NOMO-1 (cell line): Measurements from ENCODE around the gene RPL5.

Experiments used
- DNase-seq, 2 experiments: peaks; one replicate each; lab custom pipeline; 2025; ENCODE audit not compliant: unreplicated experiment in 2 of 2; lab: John Stamatoyannopoulos, UW

The RPL5 gene

GRCh38 chr1:92851729-92852128 is 19.9 kb downstream of the RPL5 start:
- no peak for DNase-seq

GRCh38 chr1:92853299-92853698 is 21.5 kb downstream of the RPL5 start:
- peak; percentile 83 to 95 for DNase-seq

- DNase-seq, result no peak
These were observed 22.4 kb downstream of the RPL5 start for GRCh38 chr1:92854101-92854785.

- no peak for DNase-seq
These were observed 23.4 kb downstream of the RPL5 start for GRCh38 chr1:92855236-92855635.

GRCh38 chr1:92857817-92858216 is 26.0 kb downstream of the RPL5 start:
- no peak for DNase-seq

GRCh38 chr1:92858564-92859399 is 26.9 kb downstream of the RPL5 start:
- DNase-seq, result peak; percentile 24 to 88

GRCh38 chr1:92859400-92860039 is 27.7 kb downstream of the RPL5 start:
- no peak for DNase-seq

GRCh38 chr1:92862605-92863004 is 30.8 kb downstream of the RPL5 start:
- no peak for DNase-seq

GRCh38 chr1:92864131-92864530 is 32.3 kb downstream of the RPL5 start:
- DNase-seq, result peak; percentile 5 to 32

GRCh38 chr1:92870591-92870990 is 38.8 kb downstream of the RPL5 start:
- no peak for DNase-seq

GRCh38 chr1:92872719-92873118 is 40.9 kb downstream of the RPL5 start:
- no peak for DNase-seq

GRCh38 chr1:92874987-92875386 is 43.1 kb downstream of the RPL5 start:
- DNase-seq, result no peak

GRCh38 chr1:92876351-92876750 is 44.5 kb downstream of the RPL5 start:
- no peak for DNase-seq

GRCh38 chr1:92877081-92877711 is 45.4 kb downstream of the RPL5 start:
- DNase-seq, result no peak

GRCh38 chr1:92877792-92878191 is 46.0 kb downstream of the RPL5 start:
- no peak for DNase-seq

GRCh38 chr1:92879316-92879968 is 47.6 kb downstream of the RPL5 start:
- no peak for DNase-seq

GRCh38 chr1:92881391-92881790 is 49.6 kb downstream of the RPL5 start:
- DNase-seq, result no peak

- DNase-seq, result peak; percentile 54 to 66
These were observed 51.0 kb downstream of the RPL5 start for GRCh38 chr1:92882819-92883218.

GRCh38 chr1:92883297-92883696 is 51.5 kb downstream of the RPL5 start:
- no peak for DNase-seq

GRCh38 chr1:92884195-92884594 is 52.4 kb downstream of the RPL5 start:
- no peak for DNase-seq
